A549 treated with AZD9567 at 1 μM for 4 hours (cell line): ENCODE data around the gene SYNC. TPM values are rescaled to one million over a fixed set of nuclear protein-coding genes. Genes with fewer than 3 reads are reported as not detected.

Experiments
- total RNA-seq: library from RNA; stranded (reverse); fragments of 200-300 nt; extraction: Qiagen RNA extraction; gene quantifications from 5 replicates; pipeline ENCODE4 v1.2.3, GENCODE V29; 2022; ENCODE audit not compliant: insufficient read depth

The SYNC gene
- total RNA-seq = 9.1 to 13.2 TPM (median 10.7 TPM) in 5 replicates

DNA sequence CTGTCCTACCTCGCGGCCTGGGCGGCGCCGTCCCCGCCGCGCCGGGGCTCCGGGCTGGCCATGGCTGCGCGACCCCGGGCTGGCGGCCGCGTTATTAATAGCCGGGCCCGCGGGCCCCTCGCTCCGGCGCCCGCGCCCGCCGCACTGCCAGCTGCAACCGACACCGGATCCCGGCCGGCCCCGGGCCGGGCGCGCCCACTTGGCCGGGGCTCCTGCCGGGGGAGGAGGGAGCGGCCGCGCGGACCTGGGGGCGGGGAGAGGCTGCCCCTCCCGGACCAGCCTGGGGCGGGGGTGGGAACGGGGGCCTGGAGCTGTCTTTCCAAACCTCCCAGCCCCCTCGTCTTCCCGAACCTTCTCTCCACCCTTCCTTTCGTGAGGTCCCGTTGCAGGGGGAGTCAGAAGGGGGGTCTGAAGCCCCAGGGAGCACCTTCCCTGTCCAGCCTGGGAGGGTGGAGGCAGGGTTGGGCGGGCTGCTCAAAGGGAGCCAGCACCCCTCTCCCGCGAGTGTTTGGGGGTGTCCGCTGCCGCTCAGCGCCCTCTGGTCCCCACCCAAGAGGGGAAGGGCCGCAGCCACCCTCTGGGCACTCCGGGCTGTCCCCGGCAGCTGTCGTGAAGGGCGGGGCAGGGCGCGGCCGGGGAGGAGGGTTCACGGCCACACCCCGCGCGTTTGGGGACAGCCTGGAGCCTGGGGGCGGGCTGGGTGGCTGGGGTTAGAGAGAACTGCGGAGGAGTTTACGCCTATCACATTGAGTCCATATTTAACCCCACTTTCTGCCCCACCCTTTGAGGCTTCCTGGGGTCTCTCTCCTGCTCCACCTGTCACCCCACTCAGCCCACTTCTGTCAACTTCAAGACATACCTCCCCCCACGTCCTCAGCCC is at the start of gene SYNC:
TSS of gene SYNC (minus strand) at position 172 of the 880 bp plus-strand sequence. CDS start at position 62, 110 bp downstream.

DNA sequence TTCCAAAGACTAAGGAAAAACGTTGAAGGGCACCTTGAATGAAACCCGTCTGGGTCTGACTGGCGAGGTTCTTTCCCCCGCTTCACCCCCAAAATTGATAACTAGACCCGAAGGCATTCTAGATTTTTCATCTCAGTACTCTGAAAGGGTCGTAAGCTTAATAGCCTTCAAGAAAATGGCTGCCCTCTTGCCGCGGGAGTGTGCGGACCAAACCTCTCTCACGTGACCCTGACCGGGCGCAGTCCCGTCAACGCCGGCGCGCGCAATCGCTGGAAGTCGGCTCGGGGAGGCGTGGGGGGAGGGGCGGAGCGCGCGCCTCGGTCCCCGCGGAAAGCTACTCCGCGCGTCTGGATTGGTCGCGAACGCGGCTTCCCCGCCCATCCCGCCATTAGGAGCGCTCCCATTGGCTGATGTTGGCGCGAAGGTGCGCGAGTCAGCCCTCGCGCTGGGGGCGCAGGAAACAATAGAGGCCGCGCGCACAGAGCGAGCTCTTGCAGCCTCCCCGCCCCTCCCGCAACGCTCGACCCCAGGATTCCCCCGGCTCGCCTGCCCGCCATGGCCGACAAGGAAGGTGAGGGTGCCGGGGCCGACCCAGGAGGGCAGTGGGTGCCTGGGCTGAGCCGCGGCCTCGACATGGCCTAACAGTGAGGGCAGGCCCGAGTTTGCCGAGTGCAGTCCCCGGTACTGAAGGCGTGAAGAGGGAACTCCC is 51.7 kb downstream of the SYNC start, which contains the start of gene RBBP4:
TSS of gene RBBP4 (plus strand) at position 457 of the 709 bp plus-strand sequence. CDS start at position 556, 99 bp downstream.

DNA sequence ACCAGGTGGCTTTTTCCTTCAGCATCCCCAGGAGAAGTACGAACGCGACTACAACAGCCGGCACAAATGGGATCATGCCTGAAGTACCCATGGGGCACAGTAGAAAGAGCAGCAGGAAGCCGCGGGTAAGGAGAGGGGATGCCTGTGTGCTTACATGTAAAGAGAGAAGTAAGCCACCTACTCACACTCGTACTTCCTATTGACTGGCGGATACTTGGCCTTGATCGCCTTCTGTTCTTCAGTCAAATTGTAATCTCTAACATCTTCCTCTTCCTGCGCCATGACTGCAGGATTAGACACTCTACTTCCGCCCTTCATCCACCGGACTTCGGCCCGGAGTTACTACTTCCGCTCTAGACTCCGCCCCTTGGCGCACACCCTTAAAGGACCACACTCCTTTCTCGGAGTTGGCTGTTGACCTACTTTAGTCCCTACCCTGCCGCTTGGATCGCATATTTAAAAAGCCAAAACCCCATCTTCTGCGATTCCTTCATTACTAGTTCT is 52.3 kb downstream of the SYNC start, which contains the start of gene ZBTB8OS:
TSS of gene ZBTB8OS (minus strand) at position 303 of the 504 bp plus-strand sequence. CDS start at position 282, 21 bp downstream.

Other genes with a start within 250 kb of the SYNC start
- gene ZBTB8B, start 237.7 kb downstream of the SYNC start, total RNA-seq = 0.01 TPM in 1 of 5 replicates, not detected in the others
- 1.5 to 4.4 TPM (median 4.0 TPM) in 5 replicates for gene ZBTB8A, start 163.3 kb downstream of the SYNC start, total RNA-seq
- 34.6 to 70.5 TPM (median 39.6 TPM) in 5 replicates for gene ZBTB8OS, start 52.2 kb downstream of the SYNC start, total RNA-seq
- gene RBBP4, start 51.6 kb downstream of the SYNC start, total RNA-seq = 67.8 to 113 TPM (median 71.0 TPM) in 5 replicates
- gene YARS1, start 114.6 kb upstream of the SYNC start, total RNA-seq = 60.4 to 71.6 TPM (median 67.8 TPM) in 5 replicates
- gene S100PBP, start 114.9 kb upstream of the SYNC start, total RNA-seq = 13.6 to 16.3 TPM (median 14.9 TPM) in 5 replicates
- 0.23 to 0.45 TPM (median 0.28 TPM) in 4 of 5 replicates, not detected in the other for gene FNDC5, start 168.1 kb upstream of the SYNC start, total RNA-seq
- 0.23 to 0.72 TPM (median 0.44 TPM) in 4 of 5 replicates, not detected in the other for gene HPCA, start 183.7 kb upstream of the SYNC start, total RNA-seq
- gene TMEM54, start 198.6 kb upstream of the SYNC start, total RNA-seq = 39.4 to 44.1 TPM (median 42.1 TPM) in 5 replicates